Activated effector memory CD4-positive, alpha-beta T cell treated with anti-CD3 and anti-CD28 coated beads, Interleukin-2, amount 50 U/mL, for 16 hours (primary cell): ENCODE results near the gene UBR4.

Experiments used
- DNase-seq: peaks from one replicate; pipeline ENCODE4 v3.0.0-alpha.2; 2020

Gene UBR4

GRCh38 chr1:19070197-19070651, 139.8 kb downstream of the UBR4 start:
- DNase-seq, result no peak

- DNase-seq, result no peak
Observed at GRCh38 chr1:19068639-19069276, 141.3 kb downstream of the UBR4 start.

- DNase-seq, result no peak
Observed at GRCh38 chr1:19067912-19068638, 142.0 kb downstream of the UBR4 start.

- DNase-seq, result no peak
Observed at GRCh38 chr1:19067182-19067911, 142.7 kb downstream of the UBR4 start.

- no peak for DNase-seq
Observed at GRCh38 chr1:19066874-19067181, 143.2 kb downstream of the UBR4 start.

GRCh38 chr1:19066248-19066873, 143.7 kb downstream of the UBR4 start:
- no peak for DNase-seq

GRCh38 chr1:19065526-19066247, 144.4 kb downstream of the UBR4 start:
- no peak for DNase-seq

GRCh38 chr1:19064906-19065450, 145.1 kb downstream of the UBR4 start:
- DNase-seq, result no peak

- no peak for DNase-seq
Observed at GRCh38 chr1:19063122-19063521, 146.9 kb downstream of the UBR4 start.

GRCh38 chr1:19062258-19063029, 147.6 kb downstream of the UBR4 start:
- no peak for DNase-seq

GRCh38 chr1:19061798-19062197, 148.3 kb downstream of the UBR4 start:
- no peak for DNase-seq

- DNase-seq, result no peak
Observed at GRCh38 chr1:19061343-19061742, 148.7 kb downstream of the UBR4 start.

- no peak for DNase-seq
Observed at GRCh38 chr1:19059773-19060172, 150.3 kb downstream of the UBR4 start.

GRCh38 chr1:19058476-19058797, 151.6 kb downstream of the UBR4 start:
- no peak for DNase-seq

- no peak for DNase-seq
Observed at GRCh38 chr1:19057784-19058475, 152.1 kb downstream of the UBR4 start.

GRCh38 chr1:19057182-19057779, 152.8 kb downstream of the UBR4 start:
- no peak for DNase-seq

- no peak for DNase-seq
Observed at GRCh38 chr1:19055701-19056100, 154.4 kb downstream of the UBR4 start.

GRCh38 chr1:19055001-19055400, 155.1 kb downstream of the UBR4 start:
- no peak for DNase-seq

- DNase-seq, result no peak
Observed at GRCh38 chr1:19054216-19054615, 155.8 kb downstream of the UBR4 start.

GRCh38 chr1:19053486-19053885, 156.6 kb downstream of the UBR4 start:
- no peak for DNase-seq

GRCh38 chr1:19049798-19050197, 160.3 kb downstream of the UBR4 start:
- no peak for DNase-seq
